Fibroblast of skin of abdomen (primary cell): ENCODE data around the gene ACP5.
"Not testable (repeated sequence)": the region's sequence is repeated elsewhere in the genome, so short reads cannot be mapped to it uniquely, and the experiment has no call there.

Experiments
- DNase-seq: peaks from one replicate; pipeline ENCODE4 v3.0.0-alpha.2; 2013

Gene ACP5

GRCh38 chr19:11578258-11579142, 1.1 kb upstream of the ACP5 start:
- peak; percentile 4 for DNase-seq

DNA sequence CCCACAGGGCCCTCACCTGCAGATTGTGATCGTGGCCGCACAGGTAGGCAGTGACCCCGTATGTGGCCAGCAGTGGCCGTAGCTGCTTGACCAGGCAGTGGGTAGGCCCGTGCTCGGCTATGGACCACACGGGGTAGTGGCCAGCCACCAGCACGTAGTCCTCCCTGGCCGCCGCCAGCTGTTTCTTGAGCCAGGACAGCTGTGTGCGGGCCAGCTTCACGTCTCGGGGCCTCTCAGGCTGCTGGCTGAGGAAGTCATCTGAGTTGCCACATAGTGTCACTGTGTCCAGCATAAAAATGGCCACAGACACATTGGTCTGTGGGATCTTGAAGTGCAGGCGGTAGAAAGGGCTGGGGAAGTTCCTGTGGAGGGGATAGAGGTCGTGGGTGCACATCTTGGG, 1.2 kb downstream of the ACP5 start:
- DNase-seq = no peak

DNA sequence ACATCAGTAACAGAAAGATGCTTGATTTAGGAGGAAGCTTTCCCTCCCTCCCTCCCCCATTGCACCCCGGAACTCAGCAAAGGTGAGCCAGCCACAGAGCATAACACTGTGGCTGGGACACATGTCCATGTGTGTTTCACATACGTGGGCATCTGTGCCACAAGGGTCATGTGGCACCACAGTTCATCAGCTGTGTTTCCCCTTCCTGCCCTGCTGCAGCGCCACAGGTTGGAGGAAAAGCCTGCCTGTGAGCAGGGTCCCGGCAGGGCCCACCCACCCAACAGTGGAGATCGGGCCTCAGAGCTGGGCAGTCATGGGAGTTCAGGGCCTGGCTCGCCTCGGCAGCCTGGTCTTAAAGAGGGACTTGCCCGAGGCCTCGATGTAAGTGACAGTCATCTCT, 2.8 kb downstream of the ACP5 start:
- no peak for DNase-seq

DNA sequence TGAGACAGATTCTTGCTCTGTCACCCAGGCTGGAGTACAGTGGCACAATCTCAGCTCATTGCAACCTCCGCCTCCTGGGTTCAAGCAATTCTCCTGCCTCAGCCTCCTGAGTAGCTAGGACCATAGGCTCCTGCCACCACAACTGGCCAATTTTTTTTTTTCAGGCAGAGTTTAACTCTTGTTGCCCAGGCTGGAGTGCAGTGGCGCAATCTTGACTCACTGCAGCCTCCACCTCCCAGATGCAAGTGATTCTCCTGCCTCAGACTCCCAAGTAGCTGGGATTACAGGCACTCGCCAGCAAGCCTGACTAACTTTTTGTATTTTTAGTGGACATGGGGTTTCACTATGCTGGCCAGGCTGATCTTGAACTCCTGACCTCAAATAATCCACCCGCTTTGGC, 3.7 kb downstream of the ACP5 start:
- not testable (repeated sequence) for DNase-seq

DNA sequence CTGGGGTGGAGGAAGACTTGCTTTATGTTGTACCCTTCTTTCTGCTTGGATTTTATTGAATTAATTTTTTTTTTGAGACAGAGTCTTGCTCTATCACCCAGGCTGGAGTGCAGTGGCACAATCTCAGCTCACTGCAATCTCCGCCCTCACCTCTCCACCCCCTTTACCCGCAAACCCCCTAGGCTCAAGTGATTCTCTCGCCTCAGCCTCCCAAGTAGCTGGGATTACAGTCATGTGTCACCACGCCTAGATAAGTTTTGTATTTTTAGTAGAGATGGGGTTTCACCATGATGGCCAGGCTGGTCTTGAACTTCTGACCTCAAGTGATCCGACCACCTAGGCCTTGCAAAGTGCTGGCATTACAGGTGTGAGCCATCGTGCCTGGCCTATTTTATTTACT, 4.1 kb downstream of the ACP5 start:
- DNase-seq = not testable (repeated sequence)

DNA sequence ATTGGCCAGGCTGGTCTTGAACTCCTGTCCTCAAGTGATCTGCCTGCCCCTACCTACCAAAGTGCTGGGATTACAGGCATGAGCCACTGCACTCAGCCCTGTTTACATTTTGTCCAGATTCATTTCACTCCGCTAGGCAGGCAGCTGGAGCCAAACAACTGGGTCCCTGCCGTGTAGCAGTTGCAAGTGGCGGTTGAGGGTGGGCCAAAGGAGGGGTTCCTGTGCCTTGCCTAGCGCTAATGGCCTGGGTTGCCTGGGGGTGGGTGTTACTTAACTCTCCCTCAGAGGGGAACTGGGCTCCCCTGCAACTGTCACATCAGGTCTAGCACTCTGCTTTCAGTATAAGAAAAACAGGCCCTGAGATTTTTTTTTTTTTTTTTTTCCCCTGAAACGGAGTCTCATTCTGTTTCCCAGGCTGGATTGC, 7.4 kb downstream of the ACP5 start:
- no peak for DNase-seq

- no peak for DNase-seq
Observed at GRCh38 chr19:11566164-11566563, 11.3 kb downstream of the ACP5 start.

DNA sequence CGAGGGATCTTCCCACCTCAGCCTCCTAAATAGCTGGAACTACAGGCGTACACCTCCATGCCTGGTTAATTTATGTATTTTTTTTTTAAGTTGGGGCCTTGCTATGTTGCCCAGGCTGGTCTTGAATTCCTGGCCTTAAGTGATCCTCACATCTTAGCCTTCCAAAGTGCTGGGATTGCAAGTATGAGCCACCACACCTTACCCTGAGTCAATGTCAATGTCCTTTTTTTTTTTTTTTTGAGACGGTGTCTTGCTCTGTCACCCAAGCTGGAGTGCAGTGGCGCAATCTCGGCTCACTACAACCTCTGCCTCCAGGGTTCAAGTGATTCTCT, 11.8 kb downstream of the ACP5 start:
- not testable (repeated sequence) for DNase-seq

GRCh38 chr19:11564082-11564807, 13.2 kb downstream of the ACP5 start:
- not testable (repeated sequence) for DNase-seq

DNA sequence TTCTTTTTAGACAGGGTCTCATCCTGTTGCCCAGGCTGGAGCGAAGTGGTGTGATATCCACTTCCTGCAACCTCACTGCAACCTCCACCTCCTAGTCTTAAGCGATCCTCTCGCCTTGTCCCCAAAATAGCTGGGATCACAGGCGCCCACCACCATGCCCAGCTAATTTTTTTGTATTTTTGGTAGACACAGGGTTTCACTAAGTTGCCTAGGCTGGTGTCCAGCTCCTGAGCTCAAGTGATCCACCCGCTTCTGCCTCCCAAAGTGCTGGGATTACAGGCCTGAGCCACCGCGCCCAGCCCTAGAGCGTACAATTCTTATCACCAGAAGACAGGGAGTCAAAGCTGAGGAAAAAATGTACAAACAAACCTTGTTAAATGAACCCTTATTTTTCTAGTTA, 13.9 kb downstream of the ACP5 start:
- DNase-seq = no peak

GRCh38 chr19:11560404-11561051, 16.9 kb downstream of the ACP5 start:
- DNase-seq = peak; percentile 69

DNA sequence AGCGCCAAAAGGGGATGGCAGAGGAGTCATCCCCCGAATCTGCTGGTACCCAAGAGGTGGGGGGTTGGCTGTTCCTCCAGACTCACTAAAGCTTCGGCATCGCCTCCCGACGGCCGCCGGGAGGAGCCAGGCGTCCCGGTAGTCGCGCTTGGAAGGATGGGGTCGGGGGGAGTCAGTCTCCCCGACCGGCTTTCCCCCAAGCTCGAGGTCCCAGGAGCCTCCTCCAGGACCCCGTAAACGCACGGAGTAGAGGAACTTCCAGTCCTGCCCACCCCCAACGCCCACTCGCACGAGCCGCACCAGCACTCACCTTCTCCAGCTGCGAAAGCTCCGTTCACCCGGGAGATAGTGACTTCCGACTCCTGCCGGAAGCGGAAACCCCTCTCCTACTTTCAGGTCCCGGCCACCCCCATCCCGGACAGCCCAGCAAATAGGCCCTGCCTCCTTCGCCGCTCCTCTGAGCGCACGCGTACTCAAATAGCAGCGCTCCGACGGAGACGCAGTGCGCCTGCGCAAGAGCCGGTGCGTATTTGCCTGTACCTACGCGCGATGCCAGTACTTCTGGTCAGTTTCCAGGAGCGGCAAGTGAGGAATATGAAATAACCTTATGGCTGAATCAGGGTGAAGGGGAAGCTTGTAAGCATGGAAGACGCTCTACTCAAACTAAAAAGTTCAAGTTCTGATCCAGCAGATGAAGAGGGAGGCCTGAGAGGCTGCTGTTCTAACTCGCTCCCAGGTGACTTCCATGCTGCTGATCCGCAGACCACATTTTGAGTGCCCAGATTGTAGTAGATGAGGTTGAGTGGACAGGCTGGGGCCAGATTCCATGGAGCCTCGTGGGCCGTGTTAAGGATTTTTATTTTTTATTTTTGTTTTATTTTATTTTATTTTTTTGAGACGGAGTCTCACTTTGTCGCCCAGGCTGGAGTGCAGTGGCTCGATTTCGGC, 18.3 kb downstream of the ACP5 start, which contains the start of gene ELOF1:
Gene ELOF1 (minus strand): TSS at position 350 of the 948 bp plus-strand sequence. CDS start 4,883 bp downstream, outside the sequence.
- DNase-seq = peak; percentile 97

DNA sequence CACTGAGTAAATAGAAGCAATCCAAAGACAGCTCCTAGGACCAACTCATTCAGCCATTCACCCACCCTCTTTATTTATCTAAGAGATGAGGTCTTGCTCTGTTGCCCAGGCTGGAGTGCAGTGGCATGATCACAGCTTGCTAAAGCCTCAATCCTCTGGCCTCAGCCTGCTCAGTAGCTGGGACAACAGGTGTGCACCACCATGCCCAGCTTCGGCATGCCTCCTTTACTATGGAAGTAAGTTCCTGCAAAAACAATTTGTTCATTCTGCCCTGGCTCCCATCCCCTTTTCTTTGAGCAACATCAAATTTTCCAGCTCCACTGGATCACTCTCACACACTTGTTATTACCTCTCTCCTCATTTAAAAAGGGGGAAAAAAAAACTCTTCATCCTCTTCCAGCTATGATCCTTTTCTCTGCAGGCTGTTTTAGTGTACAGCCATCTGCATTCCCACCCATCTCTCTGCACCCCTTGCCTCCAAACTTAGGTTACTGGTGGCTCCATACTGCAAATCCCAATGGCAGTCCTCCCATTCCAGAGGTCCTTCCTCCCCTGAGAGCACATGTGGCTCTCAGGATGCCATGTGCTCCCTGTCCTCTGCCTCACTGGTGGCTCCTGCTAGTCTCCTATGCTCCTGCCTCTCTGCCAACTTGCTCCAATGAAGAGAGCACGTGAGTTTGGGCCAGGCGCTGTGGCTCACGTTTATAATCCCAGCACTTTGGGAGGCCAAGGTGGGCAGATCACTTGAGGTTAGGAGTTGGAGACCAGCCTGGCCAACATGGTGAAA, 20.6 kb downstream of the ACP5 start:
- DNase-seq = no peak

GRCh38 chr19:11555246-11555645, 22.2 kb downstream of the ACP5 start:
- no peak for DNase-seq

DNA sequence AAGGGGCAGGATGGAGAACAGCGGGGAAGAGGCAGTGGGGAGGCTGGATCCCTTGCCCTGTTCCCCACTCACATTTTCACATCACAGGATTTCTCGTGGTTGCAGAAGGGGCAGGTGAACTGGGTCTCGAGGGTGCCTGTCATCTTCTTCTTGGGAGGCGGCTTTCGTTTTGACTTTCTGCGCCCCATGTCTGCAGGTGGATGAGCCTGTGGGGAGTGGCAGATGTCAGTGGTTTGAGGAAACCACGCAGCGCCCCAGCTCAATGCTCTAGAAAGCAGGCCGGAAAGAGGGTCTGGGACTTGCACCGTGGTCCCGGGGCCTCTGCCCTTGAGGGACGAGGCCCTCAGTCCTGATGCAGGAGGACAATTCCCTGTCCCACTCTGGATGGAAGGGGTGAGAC, 23.3 kb downstream of the ACP5 start:
- no peak for DNase-seq

DNA sequence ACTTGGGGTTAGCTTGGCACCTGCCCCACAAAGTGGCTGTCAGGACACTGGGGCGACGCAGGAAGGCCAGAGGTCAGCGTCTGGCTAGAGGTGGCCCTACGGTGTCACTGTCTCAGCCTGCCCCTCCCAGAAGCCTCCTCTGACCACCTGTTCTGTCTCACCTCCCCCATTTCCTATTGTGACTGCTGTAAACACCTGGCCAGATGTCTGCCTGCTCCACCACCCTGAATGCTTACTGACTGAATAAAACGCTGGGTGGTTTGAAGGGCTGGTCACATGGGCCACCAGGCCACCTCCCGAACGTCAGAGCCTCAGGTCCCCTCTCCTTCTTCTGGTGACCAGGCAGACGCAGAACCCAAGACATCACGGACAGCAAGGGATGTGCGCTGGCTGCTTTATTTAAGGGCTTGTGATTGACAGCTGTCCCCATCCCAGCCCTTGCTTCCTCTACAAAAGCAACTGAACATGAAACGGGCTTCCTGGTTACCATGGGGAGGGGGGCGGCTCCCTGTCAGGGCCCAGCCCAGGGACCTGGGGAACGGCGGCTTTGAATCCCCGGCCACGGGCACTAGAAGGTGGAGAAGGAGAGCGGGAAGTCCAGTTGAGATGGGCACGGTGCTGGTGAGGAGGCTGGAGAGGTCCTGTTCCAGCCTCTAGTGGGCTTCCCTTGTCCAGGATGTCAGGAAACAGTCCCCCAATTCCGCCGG, 24.6 kb downstream of the ACP5 start:
- no peak for DNase-seq

DNA sequence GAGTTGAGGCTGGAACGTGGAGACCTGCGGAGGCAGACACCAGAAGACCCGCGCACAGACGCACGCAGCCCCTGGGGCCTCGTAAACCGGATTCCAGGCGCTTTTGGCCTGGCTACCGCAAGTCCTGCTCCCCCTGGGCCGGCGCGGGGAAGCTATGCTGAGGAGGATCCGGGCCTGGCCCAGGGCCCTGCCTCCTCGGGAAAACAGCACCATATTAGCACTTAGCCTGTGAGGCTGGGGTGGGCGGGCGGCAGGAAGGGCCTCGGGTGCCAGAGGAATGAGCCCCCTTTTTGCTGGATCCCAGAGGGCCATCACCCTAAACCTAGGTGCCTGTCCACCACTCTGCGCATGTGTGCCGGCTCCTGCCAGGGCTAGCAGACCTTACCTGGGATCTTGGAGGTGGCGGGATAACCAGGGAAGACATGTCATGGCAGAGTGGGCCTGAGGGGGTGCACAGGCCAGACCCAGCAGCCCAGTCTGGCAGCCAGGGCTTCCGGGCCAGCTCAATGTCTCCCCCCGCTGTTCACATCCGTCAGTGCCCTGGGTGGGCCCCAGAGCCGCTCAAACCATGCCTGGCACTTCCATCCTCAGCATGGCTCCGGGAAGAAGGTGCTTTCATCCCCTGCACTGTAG, 25.7 kb downstream of the ACP5 start:
- no peak for DNase-seq

GRCh38 chr19:11550265-11550664, 27.2 kb downstream of the ACP5 start:
- DNase-seq = no peak

DNA sequence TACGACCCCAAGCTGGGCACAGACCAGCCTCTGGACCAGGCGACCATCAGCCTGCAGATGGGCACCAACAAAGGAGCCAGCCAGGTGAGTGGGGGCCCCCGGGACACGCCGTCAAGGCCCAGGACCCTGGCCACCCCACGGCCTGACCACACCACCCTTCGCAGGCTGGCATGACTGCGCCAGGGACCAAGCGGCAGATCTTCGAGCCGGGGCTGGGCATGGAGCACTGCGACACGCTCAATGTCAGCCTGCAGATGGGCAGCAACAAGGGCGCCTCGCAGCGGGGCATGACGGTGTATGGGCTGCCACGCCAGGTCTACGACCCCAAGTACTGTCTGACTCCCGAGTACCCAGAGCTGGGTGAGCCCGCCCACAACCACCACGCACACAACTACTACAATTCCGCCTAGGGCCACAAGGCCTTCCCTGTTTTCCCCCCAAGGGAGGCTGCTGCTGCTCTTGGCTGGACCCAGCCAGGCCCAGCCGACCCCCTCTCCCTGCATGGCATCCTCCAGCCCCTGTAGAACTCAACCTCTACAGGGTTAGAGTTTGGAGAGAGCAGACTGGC, 28.0 kb downstream of the ACP5 start:
- DNase-seq = no peak
